Progenitor cell of endocrine pancreas (in vitro differentiated cells): Measurements from ENCODE around the gene DRGX. TPM values are rescaled to one million over a fixed set of nuclear protein-coding genes. Genes with fewer than 3 reads are reported as not detected.

Experiments
- DNase-seq: peaks from one replicate; pipeline ENCODE4 v3.0.0; 2021; ENCODE audit warnings: low spot score; ENCODE audit not compliant: unreplicated experiment
- H3K27ac Mint-ChIP-seq: 2 replicates; pipeline ENCODE4 v1.8.0; 2021; ENCODE audit warnings: mild to moderate bottlenecking, moderate library complexity, mixed read lengths
- H3K27me3 Mint-ChIP-seq: 2 replicates; pipeline ENCODE4 v1.8.0; 2021; ENCODE audit warnings: mixed read lengths
- H3K36me3 Mint-ChIP-seq: 2 replicates; pipeline ENCODE4 v1.8.0; 2022; ENCODE audit warnings: mixed read lengths; ENCODE audit not compliant: insufficient read depth
- H3K4me1 Mint-ChIP-seq: 2 replicates; pipeline ENCODE4 v1.8.0; 2021; ENCODE audit warnings: low read depth, mixed read lengths
- H3K4me3 Mint-ChIP-seq: 2 replicates; pipeline ENCODE4 v1.8.0; 2021; ENCODE audit warnings: low read depth, mild to moderate bottlenecking, moderate library complexity, mixed read lengths
- H3K9me3 Mint-ChIP-seq: 2 replicates; pipeline ENCODE4 v1.8.0; 2021; ENCODE audit warnings: low read depth, mixed read lengths
- CTCF ChIP-seq: fragments of 200-600 bp; sonication (generic); IDR thresholded peaks from one replicate; pipeline ENCODE4 v1.5.0; 2021; ENCODE audit warnings: antibody characterized with exemption, mild to moderate bottlenecking; ENCODE audit not compliant: unreplicated experiment
- total RNA-seq: library from RNA; stranded (reverse); gene quantifications from 2 replicates; pipeline ENCODE4 v1.2.1, GENCODE V29; 2021

DRGX gene
- total RNA-seq, 1 donor from 2014 or later = not detected

- Mint-ChIP-seq H3K36me3 (no peaks in the 10 kb centered on the region), H3K9me3 (no peaks in the 10 kb centered on the region), H3K27me3 (peaks cover 22% of the 10 kb centered on the region), H3K4me3 (no peak overlapping the region), H3K27ac (no peak overlapping the region), H3K4me1 (no peaks in the 10 kb centered on the region)
- no peak for TF ChIP-seq CTCF
- DNase-seq = no peak
Observed at GRCh38 chr10:49325916-49326783, 69.7 kb downstream of the DRGX start.

DNA sequence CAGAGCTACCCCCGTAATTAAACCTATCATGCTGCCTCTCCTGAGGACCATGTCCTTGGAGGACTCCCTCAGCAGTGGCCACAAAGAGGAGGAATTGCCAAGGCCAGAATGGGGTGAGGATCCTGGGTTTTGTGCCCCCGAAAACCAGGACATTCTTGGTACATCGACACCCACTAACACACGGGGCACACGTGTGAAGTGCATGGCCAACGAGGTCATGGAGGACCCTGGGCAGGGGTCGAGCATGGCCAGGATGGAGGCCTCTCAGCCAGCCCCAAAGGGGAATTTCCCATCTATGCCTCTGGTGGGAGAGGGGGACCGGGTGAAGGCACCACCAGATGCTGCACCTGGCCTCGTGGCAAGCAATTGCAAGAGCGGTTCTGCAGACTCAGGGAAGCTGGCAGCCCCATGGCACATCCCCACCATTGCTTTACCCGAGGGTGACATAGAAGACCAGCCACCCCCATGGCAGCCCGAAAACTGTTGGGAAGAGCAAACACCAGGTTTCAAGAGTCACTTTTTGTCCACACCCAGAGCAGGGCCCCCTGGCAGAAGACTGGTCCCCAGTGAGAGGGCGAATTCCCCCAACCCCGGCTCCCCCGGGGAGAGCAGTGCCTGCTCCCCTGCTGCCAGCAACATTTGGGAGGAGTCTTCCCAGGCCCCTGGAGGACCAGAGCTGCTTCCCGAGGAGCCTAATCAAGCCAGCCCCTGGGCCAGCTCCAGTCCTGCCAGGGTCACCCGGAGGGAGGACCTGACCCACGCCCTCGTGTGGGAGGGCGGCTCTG lies 70.6 kb downstream of the DRGX start:
- H3K4me1 Mint-ChIP-seq = no peaks in the 10 kb centered on the region
- H3K36me3 Mint-ChIP-seq = no peaks in the 10 kb centered on the region
- no peak overlapping the region for H3K4me3 Mint-ChIP-seq
- TF ChIP-seq CTCF = no peak
- no peak overlapping the region for H3K27ac Mint-ChIP-seq
- no peak for DNase-seq
- no peaks in the 10 kb centered on the region for H3K9me3 Mint-ChIP-seq
- H3K27me3 Mint-ChIP-seq = peaks cover 28% of the 10 kb centered on the region

DNA sequence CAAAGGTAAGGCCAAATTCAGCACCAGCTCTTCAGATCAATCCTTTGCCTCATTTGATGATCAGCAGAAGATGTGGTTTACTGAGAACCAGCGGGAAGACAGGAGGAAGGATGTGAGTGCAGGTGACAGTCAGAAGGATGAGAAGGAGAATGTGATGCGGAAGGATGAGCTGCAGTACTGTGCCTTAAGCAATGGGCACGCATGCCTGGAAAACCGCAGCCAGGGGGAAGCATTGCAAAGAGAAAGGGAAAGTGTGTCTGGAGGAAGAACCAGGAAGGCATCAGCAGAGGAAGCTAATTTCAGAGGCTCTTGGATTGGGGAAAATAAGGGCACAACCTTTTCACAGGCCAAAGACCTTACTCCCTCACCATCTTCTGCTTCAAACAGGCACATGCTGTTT lies 71.2 kb downstream of the DRGX start:
- no peak for DNase-seq
- Mint-ChIP-seq H3K36me3 (no peaks in the 10 kb centered on the region), H3K4me3 (no peak overlapping the region), H3K27me3 (peaks cover 28% of the 10 kb centered on the region), H3K4me1 (no peaks in the 10 kb centered on the region), H3K27ac (no peak overlapping the region), H3K9me3 (no peaks in the 10 kb centered on the region)
- no peak for TF ChIP-seq CTCF

- H3K27me3 Mint-ChIP-seq = peaks cover 20% of the 10 kb centered on the region
- H3K27ac Mint-ChIP-seq = no peak overlapping the region
- no peak for DNase-seq
- H3K9me3 Mint-ChIP-seq = no peaks in the 10 kb centered on the region
- no peaks in the 10 kb centered on the region for H3K4me1 Mint-ChIP-seq
- no peaks in the 10 kb centered on the region for H3K36me3 Mint-ChIP-seq
- TF ChIP-seq CTCF = no peak
- H3K4me3 Mint-ChIP-seq = no peak overlapping the region
Observed at GRCh38 chr10:49323896-49324270, 72.0 kb downstream of the DRGX start.

- H3K27me3 Mint-ChIP-seq = peaks cover 19% of the 10 kb centered on the region
- H3K4me1 Mint-ChIP-seq = no peaks in the 10 kb centered on the region
- no peaks in the 10 kb centered on the region for H3K36me3 Mint-ChIP-seq
- H3K27ac Mint-ChIP-seq = no peak overlapping the region
- H3K4me3 Mint-ChIP-seq = no peak overlapping the region
- DNase-seq = no peak
- no peaks in the 10 kb centered on the region for H3K9me3 Mint-ChIP-seq
- TF ChIP-seq CTCF = no peak
Observed at GRCh38 chr10:49323171-49323895, 72.6 kb downstream of the DRGX start.
